Stomach (tissue), 9 donors: ENCODE measurements around the gene ZNF414. TPM values are rescaled to one million over a fixed set of nuclear protein-coding genes. Genes with fewer than 3 reads are reported as not detected.
A peak's percentile ranks its signal among the peaks of the same experiment; 100 is the strongest.

Experiments
- DNase-seq, 2 donors: peaks; one replicate each; pipeline versions ENCODE4 v3.0.0 to v3.0.0-alpha.2; 2013 to 2019
- H3K27ac ChIP-seq, 5 donors: fragments of 200-600 bp in 4 of 5; sonication (generic) in 4 of 5; one replicate each; pipeline ENCODE4 v1.5.1; 2013 to 2019; ENCODE audit warnings: mild to moderate bottlenecking in 1 of 5, moderate library complexity in 1 of 5
- H3K27me3 ChIP-seq, 3 donors: fragments of 200-600 bp; sonication (generic); one replicate each; pipeline ENCODE4 v1.5.1; 2017 to 2019; ENCODE audit warnings: mixed run types in 1 of 3
- H3K36me3 ChIP-seq, 4 donors: fragments of 200-600 bp; sonication (generic); 1 replicate in 3 of 4; 2 replicates in 1 of 4; pipeline ENCODE4 v1.5.1; 2016 to 2019
- H3K4me1 ChIP-seq, 4 donors: fragments of 200-600 bp; sonication (generic); one replicate each; pipeline ENCODE4 v1.5.1; 2016 to 2019
- H3K4me3 ChIP-seq, 4 donors: fragments of 200-600 bp; sonication (generic) in 3 of 4; one replicate each; pipeline ENCODE4 v1.5.1; 2016 to 2019; ENCODE audit warnings: mild to moderate bottlenecking in 1 of 4
- H3K9me3 ChIP-seq, 4 donors: fragments of 200-600 bp; sonication (generic); one replicate each; pipeline ENCODE4 v1.5.1; 2016 to 2019
- CTCF ChIP-seq, 7 experiments: fragments of 450-650 bp in 4 of 7; fragments of 200-600 bp in 3 of 7; sonication (generic) in 3 of 7; IDR thresholded peaks; one replicate each; pipeline ENCODE4 v1.5.1; 2016 to 2019; ENCODE audit warnings: antibody characterized with exemption in 7 of 7, control low read depth in 2 of 7, mild to moderate bottlenecking in 1 of 7
- EP300 ChIP-seq: sonication (generic); formaldehyde crosslinking; IDR thresholded peaks from one replicate; pipeline ENCODE4 v1.6.1; 2017; ENCODE audit warnings: antibody characterized with exemption
- POLR2A ChIP-seq, 4 donors: fragments of 450-650 bp; IDR thresholded peaks; one replicate each; pipeline ENCODE4 v1.6.1; 2016; ENCODE audit warnings: antibody characterized with exemption in 4 of 4, control low read depth in 2 of 4, mild to moderate bottlenecking in 1 of 4, moderate library complexity in 1 of 4
- POLR2AphosphoS5 ChIP-seq, 3 donors: sonication (generic); formaldehyde crosslinking; IDR thresholded peaks; one replicate each; pipeline ENCODE4 v1.6.1; 2016; ENCODE audit warnings: antibody characterized with exemption in 3 of 3
- WGBS, 5 donors: extraction: QIAGEN DNeasy Blood & Tissue Kit in 3 of 5; methylation state at CpG; one replicate each; pipeline versions ENCODE4 v1.1.5 to v1.1.7; 2013 to 2018; 5-methylcytosine and 5-hydroxymethylcytosine counted together
- intact Hi-C: fragments of 100-400 bp; cut with DNase I; formaldehyde crosslinking; loops from one replicate; pipeline ENCODE4 v1.15.1; 2023; ENCODE audit warnings: low total_unique reads
- polyA plus RNA-seq, 3 donors: library from polyadenylated mRNA; stranded (reverse); fragments of 200-250 nt; gene quantifications; one replicate each; pipeline ENCODE4 v1.2.3, GENCODE V29; 2013
- total RNA-seq, 5 donors: library from RNA; depleted of rRNA; stranded (reverse); fragments of >200 nt; gene quantifications; one replicate each; pipeline versions ENCODE4 v1.1.0 to v1.2.3, GENCODE V29; 2014 to 2016
- donor health status: healthy with polysubstance abuse.
- donor health status: Bipolar disorder and iron deficiency.
- donor health status: healthy.

Gene ZNF414
- total and polyA plus RNA-seq, 8 donors, result 1.8 to 32.7 (median 18.3) TPM

GRCh38 chr19:8486661-8487136, 27.3 kb downstream of the ZNF414 start:
- TF ChIP-seq POLR2AphosphoS5 (IDR thresholded peaks at IDR 0.05), result no peak
- no peak for TF ChIP-seq CTCF (IDR thresholded peaks at IDR 0.05)
- no peak for TF ChIP-seq POLR2A (IDR thresholded peaks at IDR 0.05)
- no peak for TF ChIP-seq EP300
- no peak for DNase-seq
- no peaks in the 10 kb centered on the region for H3K9me3 ChIP-seq
- H3K36me3 ChIP-seq, result peaks cover 53 to 98% (median 91%) of the 10 kb centered on the region in 4 donors
- H3K4me1 ChIP-seq, result peaks cover 0 to 80% (median 14%) of the 10 kb centered on the region in 4 donors
- intact Hi-C loops, result no loop called here
- WGBS, 5 donors, result 76 to 92% (median 90%) methylated on average over 16 of the region's 16 CpGs
- H3K4me3 ChIP-seq, result no peak overlapping the region
- H3K27me3 ChIP-seq, result no peaks in the 10 kb centered on the region
- peak overlapping the region in 4 of 5 donors; percentile 30 to 68 (median 50) for H3K27ac ChIP-seq

DNA sequence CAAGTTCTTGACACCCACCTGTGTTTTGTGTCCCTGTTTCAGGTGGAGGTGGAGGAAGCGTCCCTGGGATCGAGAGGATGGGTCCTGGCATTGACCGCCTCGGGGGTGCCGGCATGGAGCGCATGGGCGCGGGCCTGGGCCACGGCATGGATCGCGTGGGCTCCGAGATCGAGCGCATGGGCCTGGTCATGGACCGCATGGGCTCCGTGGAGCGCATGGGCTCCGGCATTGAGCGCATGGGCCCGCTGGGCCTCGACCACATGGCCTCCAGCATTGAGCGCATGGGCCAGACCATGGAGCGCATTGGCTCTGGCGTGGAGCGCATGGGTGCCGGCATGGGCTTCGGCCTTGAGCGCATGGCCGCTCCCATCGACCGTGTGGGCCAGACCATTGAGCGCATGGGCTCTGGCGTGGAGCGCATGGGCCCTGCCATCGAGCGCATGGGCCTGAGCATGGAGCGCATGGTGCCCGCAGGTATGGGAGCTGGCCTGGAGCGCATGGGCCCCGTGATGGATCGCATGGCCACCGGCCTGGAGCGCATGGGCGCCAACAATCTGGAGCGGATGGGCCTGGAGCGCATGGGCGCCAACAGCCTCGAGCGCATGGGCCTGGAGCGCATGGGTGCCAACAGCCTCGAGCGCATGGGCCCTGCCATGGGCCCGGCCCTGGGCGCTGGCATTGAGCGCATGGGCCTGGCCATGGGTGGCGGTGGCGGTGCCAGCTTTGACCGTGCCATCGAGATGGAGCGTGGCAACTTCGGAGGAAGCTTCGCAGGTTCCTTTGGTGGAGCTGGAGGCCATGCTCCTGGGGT, 28.2 kb downstream of the ZNF414 start:
- DNase-seq, result no peak
- 97 to 99% (median 98%) methylated on average over 34 to 62 of the region's 62 CpGs for whole genome bisulfite sequencing, 5 donors
- Histone ChIP-seq H3K4me1 (peaks cover 5 to 90% (median 24%) of the 10 kb centered on the region in 4 donors), H3K27me3 (no peaks in the 10 kb centered on the region), H3K9me3 (no peaks in the 10 kb centered on the region), H3K4me3 (no peak overlapping the region), H3K27ac (no peak overlapping the region), H3K36me3 (peaks cover 53 to 98% (median 94%) of the 10 kb centered on the region in 4 donors)
- TF ChIP-seq POLR2A (IDR thresholded peaks at IDR 0.05), result no peak
- TF ChIP-seq POLR2AphosphoS5 (IDR thresholded peaks at IDR 0.05), result no peak
- no peak for TF ChIP-seq EP300
- no peak for TF ChIP-seq CTCF (IDR thresholded peaks at IDR 0.05)
- intact Hi-C loops, result no loop called here

DNA sequence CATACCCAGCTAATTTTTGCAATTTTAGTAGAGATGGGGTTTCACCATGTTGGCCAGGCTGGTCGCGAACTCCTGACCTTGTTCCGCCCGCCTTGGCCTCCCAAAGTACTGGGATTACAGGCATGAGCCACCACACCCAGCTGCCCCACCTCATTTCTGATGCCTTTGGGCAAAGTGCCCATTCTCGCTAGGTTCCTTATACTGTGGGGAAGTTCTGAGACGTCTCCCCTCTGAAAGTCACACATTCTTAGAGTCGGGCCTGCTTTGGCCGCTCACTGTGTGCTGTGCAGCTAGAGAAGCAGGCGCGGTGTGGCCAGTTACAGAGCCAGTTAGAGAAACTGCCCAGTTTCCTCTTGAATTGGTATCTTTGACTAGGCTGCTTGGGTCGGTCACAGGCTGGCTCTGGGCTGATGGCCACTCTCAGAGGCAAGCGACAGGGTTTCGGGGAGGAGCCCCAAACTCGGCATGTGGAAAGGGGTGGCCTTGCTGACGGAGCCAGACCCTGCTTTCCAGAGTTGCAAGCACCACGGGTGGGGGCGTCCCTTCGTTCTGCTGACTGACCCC, 29.6 kb downstream of the ZNF414 start:
- WGBS, 5 donors, result 80 to 86% (median 82%) methylated on average over 18 of the region's 18 CpGs
- H3K36me3 ChIP-seq, result peaks cover 50 to 97% (median 92%) of the 10 kb centered on the region in 4 donors

More for the DNA sequence above, 29.6 kb downstream of the ZNF414 start:
- intact Hi-C loops, result no loop called here
- H3K27me3 ChIP-seq, result no peaks in the 10 kb centered on the region
- DNase-seq, result peak in 1 of 2 donors; percentile 48
- TF ChIP-seq POLR2A (IDR thresholded peaks at IDR 0.05), result no peak
- no peak for TF ChIP-seq POLR2AphosphoS5 (IDR thresholded peaks at IDR 0.05)
- no peak for TF ChIP-seq EP300
- TF ChIP-seq CTCF (IDR thresholded peaks at IDR 0.05), result no peak
- H3K9me3 ChIP-seq, result no peaks in the 10 kb centered on the region
- peak overlapping the region in 1 of 5 donors; percentile 34 for H3K27ac ChIP-seq
- H3K4me1 ChIP-seq, result peaks cover 11 to 93% (median 33%) of the 10 kb centered on the region in 4 donors
- H3K4me3 ChIP-seq, result no peak overlapping the region
